Peyer's patch (tissue), 4 donors: ENCODE results near the gene ADARB1. TPM values are rescaled to one million over a fixed set of nuclear protein-coding genes. Genes with fewer than 3 reads are reported as not detected.

Experiments used
- DNase-seq, 3 donors: peaks; one replicate each; pipeline ENCODE4 v3.0.0-alpha.2; 2017 to 2019
- H3K27ac ChIP-seq, 4 donors: fragments of 200-600 bp; sonication (generic); one replicate each; pipeline ENCODE4 v1.5.1; 2016 to 2019
- H3K27me3 ChIP-seq, 2 donors: fragments of 200-600 bp; sonication (generic); one replicate each; pipeline ENCODE4 v1.5.1; 2019
- H3K36me3 ChIP-seq, 3 donors: fragments of 200-600 bp; sonication (generic); one replicate each; pipeline ENCODE4 v1.5.1; 2016 to 2019
- H3K4me1 ChIP-seq, 4 donors: fragments of 200-600 bp; sonication (generic); one replicate each; pipeline ENCODE4 v1.5.1; 2016 to 2019
- H3K4me3 ChIP-seq, 4 donors: fragments of 200-600 bp; sonication (generic); 1 replicate in 3 of 4; 2 replicates in 1 of 4; pipeline ENCODE4 v1.5.1; 2016 to 2019; ENCODE audit warnings: mild to moderate bottlenecking in 1 of 4
- H3K9me3 ChIP-seq, 4 donors: fragments of 200-600 bp; sonication (generic); one replicate each; pipeline ENCODE4 v1.5.1; 2016 to 2019; ENCODE audit warnings: mild to moderate bottlenecking in 1 of 4
- CTCF ChIP-seq, 6 experiments: fragments of 450-650 bp in 4 of 6; fragments of 200-600 bp in 2 of 6; sonication (generic) in 1 of 6; IDR thresholded peaks; one replicate each; pipeline ENCODE4 v1.5.1; 2017 to 2019; ENCODE audit warnings: antibody characterized with exemption in 6 of 6, mild to moderate bottlenecking in 3 of 6, moderate library complexity in 1 of 6
- POLR2A ChIP-seq, 2 donors: fragments of 450-650 bp; IDR thresholded peaks; one replicate each; pipeline ENCODE4 v1.5.1; 2017; ENCODE audit warnings: antibody characterized with exemption in 2 of 2, mild to moderate bottlenecking in 2 of 2, moderate library complexity in 2 of 2
- total RNA-seq, 4 donors: library from RNA; depleted of rRNA; stranded (reverse); fragments of >200 nt; gene quantifications; one replicate each; pipeline ENCODE4 v1.1.0, GENCODE V29; 2016

The ADARB1 gene
- total RNA-seq, 4 donors from 2014 or later: 7.4 to 47.9 (median 10.0) TPM

- no peaks in the 10 kb centered on the region for H3K36me3 ChIP-seq
- H3K27me3 ChIP-seq: no peaks in the 10 kb centered on the region
- H3K27ac ChIP-seq: no peak overlapping the region
- DNase-seq: no peak
- no peaks in the 10 kb centered on the region for H3K9me3 ChIP-seq
- H3K4me1 ChIP-seq: no peaks in the 10 kb centered on the region
- no peak for TF ChIP-seq POLR2A (IDR thresholded peaks at IDR 0.05)
- TF ChIP-seq CTCF (IDR thresholded peaks at IDR 0.05): no peak
- H3K4me3 ChIP-seq: no peak overlapping the region
These were observed 176.7 kb downstream of the ADARB1 start for GRCh38 chr21:45250914-45251634.

GRCh38 chr21:45251635-45252447 lies 177.5 kb downstream of the ADARB1 start:
- Histone ChIP-seq H3K27me3 (no peaks in the 10 kb centered on the region), H3K36me3 (no peaks in the 10 kb centered on the region), H3K4me3 (no peak overlapping the region), H3K27ac (no peak overlapping the region), H3K4me1 (no peaks in the 10 kb centered on the region), H3K9me3 (no peaks in the 10 kb centered on the region)
- TF ChIP-seq CTCF (IDR thresholded peaks at IDR 0.05) (no peak), POLR2A (IDR thresholded peaks at IDR 0.05) (no peak)
- no peak for DNase-seq

GRCh38 chr21:45252448-45252925 lies 178.1 kb downstream of the ADARB1 start:
- Histone ChIP-seq H3K9me3 (no peaks in the 10 kb centered on the region), H3K36me3 (no peaks in the 10 kb centered on the region), H3K4me1 (no peaks in the 10 kb centered on the region), H3K27me3 (no peaks in the 10 kb centered on the region), H3K4me3 (no peak overlapping the region), H3K27ac (no peak overlapping the region)
- TF ChIP-seq POLR2A (IDR thresholded peaks at IDR 0.05) (no peak), CTCF (IDR thresholded peaks at IDR 0.05) (no peak)
- DNase-seq: no peak

- no peak overlapping the region for H3K4me3 ChIP-seq
These were observed 178.8 kb downstream of the ADARB1 start for GRCh38 chr21:45253180-45253579.

More at GRCh38 chr21:45253180-45253579, 178.8 kb downstream of the ADARB1 start:
- TF ChIP-seq POLR2A (IDR thresholded peaks at IDR 0.05) (no peak), CTCF (IDR thresholded peaks at IDR 0.05) (no peak)
- no peak overlapping the region for H3K27ac ChIP-seq
- no peaks in the 10 kb centered on the region for H3K36me3 ChIP-seq
- H3K4me1 ChIP-seq: no peaks in the 10 kb centered on the region
- H3K27me3 ChIP-seq: no peaks in the 10 kb centered on the region
- no peak for DNase-seq
- H3K9me3 ChIP-seq: no peaks in the 10 kb centered on the region
